Esophagus muscularis mucosa (tissue), 4 donors: ENCODE data around the gene TMPRSS2. TPM values are rescaled to one million over a fixed set of nuclear protein-coding genes. Genes with fewer than 3 reads are reported as not detected.
"Not testable (repeated sequence)": the region's sequence is repeated elsewhere in the genome, so short reads cannot be mapped to it uniquely, and the experiment has no call there.

Experiments
- DNase-seq: peaks from one replicate; pipeline ENCODE4 v3.0.0-alpha.2; 2017; ENCODE audit errors: extremely low spot score
- H3K27ac ChIP-seq, 4 donors: fragments of 200-600 bp; sonication (generic); replicated peaks in 1 of 4; 1 replicate in 3 of 4; 2 replicates in 1 of 4; pipeline ENCODE4 v1.5.1; 2016 to 2019; ENCODE audit warnings: mild to moderate bottlenecking in 1 of 4
- H3K27me3 ChIP-seq, 4 donors: fragments of 200-600 bp; sonication (generic); one replicate each; pipeline versions ENCODE4 v1.5.1 to v1.6.0; 2016 to 2019
- H3K36me3 ChIP-seq, 4 donors: fragments of 200-600 bp; sonication (generic); one replicate each; pipeline ENCODE4 v1.5.1; 2016 to 2019
- H3K4me1 ChIP-seq, 4 donors: fragments of 200-600 bp; sonication (generic); one replicate each; pipeline ENCODE4 v1.5.1; 2016 to 2019
- H3K4me3 ChIP-seq, 4 donors: fragments of 200-600 bp; sonication (generic); 1 replicate in 2 of 4; 2 replicates in 2 of 4; pipeline ENCODE4 v1.5.1; 2016 to 2019; ENCODE audit warnings: mild to moderate bottlenecking in 4 of 4, moderate library complexity in 1 of 4
- H3K9me3 ChIP-seq, 4 donors: fragments of 200-600 bp; sonication (generic); 1 replicate in 3 of 4; 2 replicates in 1 of 4; pipeline ENCODE4 v1.5.1; 2016 to 2019
- CTCF ChIP-seq, 3 experiments: fragments of 200-600 bp in 2 of 3; fragments of 450-650 bp in 1 of 3; sonication (generic) in 2 of 3; IDR thresholded peaks; one replicate each; pipeline ENCODE4 v1.5.1; 2017 to 2019; ENCODE audit warnings: antibody characterized with exemption in 3 of 3, mild to moderate bottlenecking in 2 of 3, moderate library complexity in 1 of 3
- EP300 ChIP-seq: sonication (generic); formaldehyde crosslinking; IDR thresholded peaks from one replicate; pipeline ENCODE4 v1.6.1; 2017; ENCODE audit warnings: antibody characterized with exemption
- POLR2A ChIP-seq: fragments of 450-650 bp; IDR thresholded peaks from one replicate; pipeline ENCODE4 v1.6.1; 2017; ENCODE audit warnings: antibody characterized with exemption, moderate library complexity, mild to moderate bottlenecking, low read depth
- WGBS: methylation state at CpG from one replicate; pipeline ENCODE4 v1.1.5; 2018; 5-methylcytosine and 5-hydroxymethylcytosine counted together
- intact Hi-C: fragments of 100-400 bp; cut with DNase I; formaldehyde crosslinking; loops from one replicate; pipeline ENCODE4 v1.15.1; 2023
- small RNA-seq, 3 donors: library from RNA; depleted of rRNA; stranded (forward); fragments of <200 nt; gene quantifications; one replicate each; pipeline ENCODE3, GENCODE V24; 2016
- total RNA-seq, 4 donors: library from RNA; depleted of rRNA; stranded (reverse); fragments of >200 nt; gene quantifications; one replicate each; pipeline versions ENCODE4 v1.1.0 to v1.2.1, GENCODE V29; 2016

Gene TMPRSS2
- total RNA-seq, 4 donors from 2014 or later = 0.13 to 0.86 (median 0.42) TPM; not detected in 1

- intact Hi-C loops = no loop called here
- Histone ChIP-seq H3K9me3 (no peaks in the 10 kb centered on the region), H3K27me3 (no peaks in the 10 kb centered on the region), H3K36me3 (no peaks in the 10 kb centered on the region), H3K4me1 (peaks cover 5 to 26% (median 21%) of the 10 kb centered on the region in 4 donors), H3K4me3 (no peak overlapping the region), H3K27ac (peak overlapping the region; percentile 79 to 89 (median 85))
- no peak for TF ChIP-seq POLR2A
- WGBS = 91% methylated on average over 11 of the region's 11 CpGs
- DNase-seq = no peak
Measured at GRCh38 chr21:41418956-41419680, 88.8 kb downstream of the TMPRSS2 start.

- Histone ChIP-seq H3K4me1 (peaks cover 5 to 26% (median 21%) of the 10 kb centered on the region in 4 donors), H3K4me3 (no peak overlapping the region), H3K27me3 (no peaks in the 10 kb centered on the region), H3K27ac (peak overlapping the region in 2 of 4 donors; percentile 88 to 89), H3K9me3 (no peaks in the 10 kb centered on the region), H3K36me3 (no peaks in the 10 kb centered on the region)
- intact Hi-C loops = no loop called here
- no peak for DNase-seq
- WGBS = 87% methylated on average over 6 of the region's 6 CpGs
- TF ChIP-seq CTCF (IDR thresholded peaks at IDR 0.05) = no peak
- no peak for TF ChIP-seq EP300
- TF ChIP-seq POLR2A = no peak
Measured at GRCh38 chr21:41418393-41418792, 89.6 kb downstream of the TMPRSS2 start.

- 71% methylated on average over 2 of the region's 2 CpGs for WGBS
- DNase-seq, intact Hi-C loops, H3K27ac ChIP-seq, H3K27me3 ChIP-seq, H3K9me3 ChIP-seq, H3K36me3 ChIP-seq, H3K4me3 ChIP-seq: not testable (repeated sequence)
- peaks cover 5 to 26% (median 21%) of the 10 kb centered on the region in 4 donors for H3K4me1 ChIP-seq
Measured at GRCh38 chr21:41417505-41417904, 90.5 kb downstream of the TMPRSS2 start.

Small RNA genes lying within 50 kb of the gene (small RNA-seq; reads per million reads assigned to genes)
- gene RF00421 = 0 reads per million in 3 donors

Other genes starting within 250 kb of the TMPRSS2 start
- gene FAM3B, start 191.4 kb downstream of the TMPRSS2 start, total RNA-seq = under 1 TPM in 1 of 4 donors, not detected in 3; 0.45 TPM
- 10 to 100 TPM in 1 of 4 donors, 1 to 10 TPM in 3; 5.4 to 19.7 (median 7.0) TPM for gene MX2, start 146.1 kb downstream of the TMPRSS2 start, total RNA-seq
- gene MX1, start 81.9 kb downstream of the TMPRSS2 start, total RNA-seq = 10 to 100 TPM; 13.8 to 34.6 (median 22.2) TPM